IMR-90 (cell line): ENCODE measurements around the gene CLDN10. TPM values are rescaled to one million over a fixed set of nuclear protein-coding genes. Genes with fewer than 3 reads are reported as not detected.

Experiments
- ATAC-seq: fragments of 200-7000 bp; cut with Tn5 transposase; 2 replicates; pipeline ENCODE4 v1.9.1; 2020; ENCODE audit warnings: low read depth, mild to moderate bottlenecking, moderate library complexity
- BruUV-seq: library from RNA; stranded (reverse); fragments of 400-500 nt; replicated peaks from 2 replicates; lab custom pipeline; 2021; lab: Mats Ljungman, UMichigan
- CTCF ChIA-PET: fragments of 300-600 bp; formaldehyde crosslinking; extraction: SDS; loops from one replicate; lab custom pipeline; 2021; ENCODE audit warnings: antibody characterized with exemption; lab: Yijun Ruan, JAX
- POLR2A ChIA-PET: fragments of 300-600 bp; sonication (Branson Sonifier 250); formaldehyde crosslinking; loops from one replicate; lab custom pipeline; 2022; ENCODE audit warnings: antibody characterized with exemption; ENCODE audit not compliant: unreplicated experiment; lab: Charles Lee
- DNase-seq: peaks from one replicate; pipeline ENCODE4 v3.0.0; 2013
- H2AFZ ChIP-seq: replicated peaks from 2 replicates; pipeline ENCODE3; 2013; ENCODE audit warnings: low read length, mild to moderate bottlenecking; ENCODE audit not compliant: poor library complexity
- H2AK5ac ChIP-seq: 2 replicates; pipeline ENCODE4 v1.6.1; 2013; ENCODE audit warnings: low read depth, low read length, inconsistent platforms
- H2AK9ac ChIP-seq: replicated peaks from 2 replicates; pipeline ENCODE3; 2013; ENCODE audit warnings: mild to moderate bottlenecking, low read depth, low read length, moderate library complexity; ENCODE audit not compliant: poor library complexity
- H2BK120ac ChIP-seq: 2 replicates; pipeline ENCODE4 v1.6.1; 2013; ENCODE audit warnings: low read depth, low read length, inconsistent platforms
- H2BK15ac ChIP-seq: 3 replicates; pipeline ENCODE4 v1.6.1; 2013; ENCODE audit warnings: low read depth, low read length, inconsistent platforms
- H2BK20ac ChIP-seq: 2 replicates; pipeline ENCODE4 v1.6.1; 2013; ENCODE audit warnings: low read depth, mild to moderate bottlenecking, inconsistent platforms, low read length, moderate library complexity
- H2BK5ac ChIP-seq: 2 replicates; pipeline ENCODE4 v1.6.1; 2013; ENCODE audit warnings: mild to moderate bottlenecking, low read depth, low read length, inconsistent platforms; ENCODE audit not compliant: poor library complexity, severe bottlenecking
- H3K14ac ChIP-seq: replicated peaks from 2 replicates; pipeline ENCODE4 v1.6.1; 2013; ENCODE audit warnings: low read depth, low read length, inconsistent platforms
- H3K18ac ChIP-seq: 2 replicates; pipeline ENCODE4 v1.6.1; 2013; ENCODE audit warnings: low read depth, low read length, control low read depth
- H3K23ac ChIP-seq: 2 replicates; pipeline ENCODE4 v1.6.1; 2013; ENCODE audit warnings: low read depth, low read length, inconsistent platforms
- H3K27ac ChIP-seq: 2 replicates; pipeline ENCODE4 v1.5.1; 2013; ENCODE audit warnings: mild to moderate bottlenecking, control low read depth, low read length; ENCODE audit not compliant: insufficient read depth
- H3K27me3 ChIP-seq: 2 replicates; pipeline ENCODE4 v1.6.1; 2013; ENCODE audit warnings: low read length; ENCODE audit not compliant: control insufficient read depth, insufficient read depth
- H3K36me3 ChIP-seq: 2 replicates; pipeline ENCODE4 v1.6.1; 2013; ENCODE audit warnings: low read length, mixed read lengths; ENCODE audit not compliant: control insufficient read depth, insufficient read depth
- H3K4ac ChIP-seq: 2 replicates; pipeline ENCODE4 v1.6.1; 2013; ENCODE audit warnings: low read depth, low read length, inconsistent platforms
- H3K4me1 ChIP-seq: 2 replicates; pipeline ENCODE4 v1.6.1; 2013; ENCODE audit warnings: low read length, mixed read lengths; ENCODE audit not compliant: control insufficient read depth, insufficient read depth
- H3K4me2 ChIP-seq: 2 replicates; pipeline ENCODE4 v1.6.1; 2013; ENCODE audit warnings: low read depth, mild to moderate bottlenecking, control low read depth, low read length, moderate library complexity
- H3K4me3 ChIP-seq: 2 replicates; pipeline ENCODE4 v1.5.1; 2013; ENCODE audit warnings: low read depth, mild to moderate bottlenecking, control low read depth, low read length, moderate library complexity; ENCODE audit not compliant: insufficient read depth
- H3K56ac ChIP-seq: 2 replicates; pipeline ENCODE4 v1.6.1; 2013; ENCODE audit warnings: low read length, inconsistent platforms; ENCODE audit not compliant: insufficient read depth; ENCODE audit errors: extremely low read depth
- H3K79me1 ChIP-seq, 2 experiments: 2 replicates each; pipeline ENCODE4 v1.6.1; 2013; ENCODE audit warnings: low read length in 2 of 2, inconsistent platforms in 1 of 2, low read depth in 1 of 2
- H3K9ac ChIP-seq: 2 replicates; pipeline ENCODE4 v1.6.1; 2013; ENCODE audit warnings: low read depth, low read length, control low read depth
- H3K9me1 ChIP-seq: 2 replicates; pipeline ENCODE4 v1.6.1; 2013; ENCODE audit warnings: low read length, inconsistent platforms; ENCODE audit not compliant: insufficient read depth
- H3K9me3 ChIP-seq: 2 replicates; pipeline ENCODE4 v1.6.1; 2013; ENCODE audit warnings: low read length; ENCODE audit not compliant: control insufficient read depth, insufficient read depth
- H4K20me1 ChIP-seq: 2 replicates; pipeline ENCODE4 v1.6.1; 2013; ENCODE audit warnings: low read length, inconsistent platforms; ENCODE audit not compliant: insufficient read depth
- H4K5ac ChIP-seq: 2 replicates; pipeline ENCODE4 v1.6.1; 2013; ENCODE audit warnings: mild to moderate bottlenecking, low read depth, low read length, control low read depth
- H4K8ac ChIP-seq, 2 experiments: 2 replicates each; pipeline ENCODE4 v1.6.1; 2013; ENCODE audit warnings: low read depth in 2 of 2, low read length in 2 of 2, control low read depth in 1 of 2, inconsistent platforms in 1 of 2
- H4K91ac ChIP-seq: 2 replicates; pipeline ENCODE4 v1.6.1; 2013; ENCODE audit warnings: low read depth, low read length, inconsistent platforms; ENCODE audit not compliant: insufficient read depth
- CEBPB ChIP-seq: IDR thresholded peaks from 2 replicates; pipeline ENCODE4 v1.6.1; 2012; ENCODE audit warnings: low read depth, low read length, improper control_type of control experiment
- MAFK ChIP-seq: IDR thresholded peaks from 2 replicates; pipeline ENCODE4 v1.6.1; 2012; ENCODE audit warnings: low read depth, low read length, improper control_type of control experiment
- MAZ ChIP-seq: IDR thresholded peaks from 2 replicates; pipeline ENCODE4 v1.6.1; 2012; ENCODE audit warnings: low read depth, mild to moderate bottlenecking, low read length, improper control_type of control experiment, moderate library complexity, borderline replicate concordance
- MXI1 ChIP-seq: IDR thresholded peaks from 2 replicates; pipeline ENCODE4 v1.6.1; 2012; ENCODE audit warnings: low read depth, mild to moderate bottlenecking, low read length, moderate library complexity, borderline replicate concordance
- NFE2L2 ChIP-seq: fragments of 150-350 bp; IDR thresholded peaks from 2 replicates; pipeline ENCODE4 v1.6.1; 2016; ENCODE audit warnings: low read depth, mild to moderate bottlenecking, low read length
- RAD21 ChIP-seq: IDR thresholded peaks from 2 replicates; pipeline ENCODE4 v1.6.1; 2012; ENCODE audit warnings: low read length, improper control_type of control experiment
- RFX5 ChIP-seq: IDR thresholded peaks from 2 replicates; pipeline ENCODE4 v1.8.0; 2012; ENCODE audit warnings: low read depth, mild to moderate bottlenecking, low read length, moderate library complexity
- SMC3 ChIP-seq: fragments of 150-350 bp; IDR thresholded peaks from 2 replicates; pipeline ENCODE4 v1.6.1; 2016; ENCODE audit warnings: low read depth, mild to moderate bottlenecking, antibody characterized with exemption, low read length, moderate library complexity
- WGBS, 2 experiments: methylation state at CpG; one replicate each; pipeline versions ENCODE4 v1.1.5 to v1.1.7; 2013; ENCODE audit warnings: missing lambda C conversion rate in 2 of 2; ENCODE audit not compliant: insufficient read length in 1 of 2; ENCODE audit errors: extremely low coverage in 2 of 2; 5-methylcytosine and 5-hydroxymethylcytosine counted together
- dilution Hi-C: fragments of 300-500 bp; cut with HindIII; formaldehyde crosslinking; loops from one replicate; pipeline ENCODE4 v1.14.3; 2018; ENCODE audit warnings: low sequenced_read_pairs; ENCODE audit not compliant: unreplicated experiment
- in situ Hi-C: fragments of 300-500 bp; cut with MboI; formaldehyde crosslinking; loops from 3 replicates; pipeline ENCODE4 v1.14.3; 2019; ENCODE audit warnings: low sequenced_read_pairs, inconsistent platforms, mixed read lengths
- intact Hi-C: fragments of 100-400 bp; cut with micrococcal nuclease; formaldehyde crosslinking; loops from 2 replicates; pipeline ENCODE4 v1.10.0; 2022
- polyA plus RNA-seq, 3 experiments: library from polyadenylated mRNA; depleted of rRNA; stranded (reverse); fragments of >200 nt; gene quantifications; 2 replicates each; pipeline ENCODE4 v1.2.3, GENCODE V29; 2012; ENCODE audit warnings: low replicate concordance in 1 of 3
- total RNA-seq: library from RNA; depleted of rRNA; stranded (reverse); fragments of >200 nt; gene quantifications from 2 replicates; pipeline ENCODE4 v1.2.3, GENCODE V29; 2012
- TF ChIP-seq, protein P1 (sequence below): fragments of 150-350 bp; IDR thresholded peaks from 2 replicates; pipeline ENCODE4 v1.6.1; 2017; ENCODE audit warnings: mild to moderate bottlenecking, antibody characterized with exemption, low read length, low read depth
- TF ChIP-seq, protein P2 (sequence below): fragments of 150-350 bp; IDR thresholded peaks from 2 replicates; pipeline ENCODE4 v1.6.1; 2016; ENCODE audit warnings: low read depth, mild to moderate bottlenecking, low read length, moderate library complexity, borderline replicate concordance

Gene CLDN10
- total and polyA plus RNA-seq, 2 of the 4 experiments (the other 2 are of a cell fraction): not detected

DNA sequence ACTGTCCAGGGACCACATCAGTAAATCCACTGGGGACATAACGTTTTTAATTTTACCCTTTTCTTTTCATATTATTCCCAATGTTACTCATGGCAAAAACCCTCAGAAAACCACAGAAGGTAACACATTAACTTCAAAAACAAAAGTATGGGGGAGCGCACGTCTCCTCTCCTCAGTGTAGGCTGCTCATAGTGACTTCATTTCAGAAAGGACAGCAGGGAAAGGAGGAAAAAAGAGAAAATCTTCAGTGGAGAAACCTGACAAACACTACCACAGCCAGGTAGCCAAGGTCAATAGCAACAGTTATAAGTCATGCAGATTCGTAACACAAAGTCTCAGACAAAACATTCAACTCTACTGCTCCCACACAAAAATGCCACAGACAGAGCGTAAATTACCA lies 70.6 kb downstream of the CLDN10 start:
- H3K14ac ChIP-seq: no peak overlapping the region
- no peak overlapping the region for H4K5ac ChIP-seq
- no peak overlapping the region for H2BK120ac ChIP-seq
- no peak for ATAC-seq
- dilution Hi-C loops (no loop called here), intact Hi-C loops (no loop called here), in situ Hi-C loops (no loop called here)
- no peak overlapping the region for H4K91ac ChIP-seq
- H3K27ac ChIP-seq: no peak overlapping the region
- no peak overlapping the region for H3K9ac ChIP-seq
- H3K9me3 ChIP-seq: no peaks in the 10 kb centered on the region; the same call in 1 of the 2 replicates
- ChIA-PET POLR2A (no interaction called here), CTCF (interaction anchor here (0.6 to 1.2 kb wide), 3 partner anchors 15 to 738 kb away, joined by 3 to 4 read pairs (median 3); no protein-coding TSS in a partner anchor)
- H2BK20ac ChIP-seq: no peak overlapping the region
- no peak overlapping the region for H4K8ac ChIP-seq
- H3K36me3 ChIP-seq: peaks cover 41% of the 10 kb centered on the region
- no peaks in the 10 kb centered on the region; a peak in 1 of 4 replicates for H3K79me1 ChIP-seq
- WGBS, 2 experiments: no CpG with 5 or more reads among the region's 5 CpGs
- H3K27me3 ChIP-seq: no peaks in the 10 kb centered on the region
- H3K9me1 ChIP-seq: no peaks in the 10 kb centered on the region
- H3K4ac ChIP-seq: no peak overlapping the region
- H3K23ac ChIP-seq: no peak overlapping the region
- H3K4me2 ChIP-seq: no peak overlapping the region
- H2AFZ ChIP-seq: no peak overlapping the region
- no peak overlapping the region for H2AK9ac ChIP-seq
- TF ChIP-seq MAZ: no peak
- no peak for TF ChIP-seq RFX5
- no peak for TF ChIP-seq NFE2L2
- TF ChIP-seq SMC3: no peak
- TF ChIP-seq, protein P1, sequence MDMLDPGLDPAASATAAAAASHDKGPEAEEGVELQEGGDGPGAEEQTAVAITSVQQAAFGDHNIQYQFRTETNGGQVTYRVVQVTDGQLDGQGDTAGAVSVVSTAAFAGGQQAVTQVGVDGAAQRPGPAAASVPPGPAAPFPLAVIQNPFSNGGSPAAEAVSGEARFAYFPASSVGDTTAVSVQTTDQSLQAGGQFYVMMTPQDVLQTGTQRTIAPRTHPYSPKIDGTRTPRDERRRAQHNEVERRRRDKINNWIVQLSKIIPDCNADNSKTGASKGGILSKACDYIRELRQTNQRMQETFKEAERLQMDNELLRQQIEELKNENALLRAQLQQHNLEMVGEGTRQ: no peak
- no peak for TF ChIP-seq MAFK
- no peak for TF ChIP-seq RAD21
- TF ChIP-seq, protein P2, sequence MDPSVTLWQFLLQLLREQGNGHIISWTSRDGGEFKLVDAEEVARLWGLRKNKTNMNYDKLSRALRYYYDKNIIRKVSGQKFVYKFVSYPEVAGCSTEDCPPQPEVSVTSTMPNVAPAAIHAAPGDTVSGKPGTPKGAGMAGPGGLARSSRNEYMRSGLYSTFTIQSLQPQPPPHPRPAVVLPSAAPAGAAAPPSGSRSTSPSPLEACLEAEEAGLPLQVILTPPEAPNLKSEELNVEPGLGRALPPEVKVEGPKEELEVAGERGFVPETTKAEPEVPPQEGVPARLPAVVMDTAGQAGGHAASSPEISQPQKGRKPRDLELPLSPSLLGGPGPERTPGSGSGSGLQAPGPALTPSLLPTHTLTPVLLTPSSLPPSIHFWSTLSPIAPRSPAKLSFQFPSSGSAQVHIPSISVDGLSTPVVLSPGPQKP: no peak
- TF ChIP-seq CEBPB: no peak
- TF ChIP-seq MXI1: no peak
- H3K18ac ChIP-seq: no peak overlapping the region
- no peak overlapping the region for H2BK15ac ChIP-seq
- H2BK5ac ChIP-seq: no peak overlapping the region
- H3K4me1 ChIP-seq: no peaks in the 10 kb centered on the region; the same call in 1 of the 2 replicates
- H2AK5ac ChIP-seq: no peak overlapping the region
- BruUV-seq: no TSS peak
- no peak overlapping the region for H3K4me3 ChIP-seq
- H3K56ac ChIP-seq: no peak overlapping the region
- peaks cover 6% of the 10 kb centered on the region for H4K20me1 ChIP-seq
- DNase-seq: no peak
